K562 (cell line): ENCODE results near the gene ZNF346. TPM values are rescaled to one million over a fixed set of nuclear protein-coding genes. Genes with fewer than 3 reads are reported as not detected.

Experiments
- COPS2 ChIP-seq: fragments of 450-650 bp; conservative IDR thresholded peaks from 2 replicates; pipeline ENCODE4 v1.6.1; 2016; ENCODE audit warnings: mild to moderate bottlenecking, moderate library complexity
- EHMT2 ChIP-seq: fragments of 450-650 bp; IDR thresholded peaks from 2 replicates; pipeline ENCODE4 v1.6.1; 2018; ENCODE audit warnings: antibody characterized with exemption
- ERF ChIP-seq: fragments of 450-650 bp; formaldehyde crosslinking; IDR thresholded peaks from 2 replicates; pipeline ENCODE4 v1.4.0; 2020; ENCODE audit warnings: mild to moderate bottlenecking, mixed read lengths
- FOXA1 ChIP-seq: fragments of 450-650 bp; IDR thresholded peaks from 2 replicates; pipeline ENCODE4 v1.6.1; 2016; ENCODE audit warnings: mild to moderate bottlenecking, borderline replicate concordance
- IRF2 ChIP-seq: sonication (generic); formaldehyde crosslinking; IDR thresholded peaks from 2 replicates; pipeline ENCODE4 v1.8.1; 2022; ENCODE audit warnings: mild to moderate bottlenecking, missing genetic modification reagents
- LCOR ChIP-seq: sonication (generic); formaldehyde crosslinking; IDR thresholded peaks from 2 replicates; pipeline ENCODE4 v1.8.0; 2022; ENCODE audit warnings: mild to moderate bottlenecking, missing genetic modification reagents
- MAFK ChIP-seq: IDR thresholded peaks from 2 replicates; pipeline ENCODE4 v1.6.1; 2011; ENCODE audit warnings: low read length, improper control_type of control experiment
- MAZ ChIP-seq, 2 experiments: fragments of 450-650 bp in 1 of 2; sonication (generic) in 1 of 2; formaldehyde crosslinking; IDR thresholded peaks in 1 of 2; conservative IDR thresholded peaks in 1 of 2; 2 replicates each; pipeline versions ENCODE4 v1.4.0 to v1.5.0; 2020; ENCODE audit warnings: mild to moderate bottlenecking in 1 of 2, missing genetic modification reagents in 1 of 2
- NCOR1 ChIP-seq: fragments of 450-650 bp; IDR thresholded peaks from 2 replicates; pipeline ENCODE4 v1.6.1; 2016; ENCODE audit warnings: mild to moderate bottlenecking, moderate library complexity
- PHTF2 ChIP-seq: fragments of 250-450 bp; sonication (Bioruptor Pico); IDR thresholded peaks from 2 replicates; pipeline ENCODE4 v1.5.0; 2021; ENCODE audit warnings: mild to moderate bottlenecking
- RAD21 ChIP-seq, 2 experiments: fragments of 250-450 bp in 1 of 2; fragments of 450-650 bp in 1 of 2; sonication (Bioruptor Pico) in 1 of 2; formaldehyde crosslinking in 1 of 2; IDR thresholded peaks in 1 of 2; conservative IDR thresholded peaks in 1 of 2; 2 replicates each; pipeline versions ENCODE4 v1.4.0 to v1.8.0; 2020 to 2022; ENCODE audit warnings: mild to moderate bottlenecking in 2 of 2, moderate library complexity in 1 of 2
- SMAD3 ChIP-seq: fragments of 450-650 bp; formaldehyde crosslinking; conservative IDR thresholded peaks from 2 replicates; pipeline ENCODE4 v1.4.0; 2020; ENCODE audit warnings: mild to moderate bottlenecking
- SOX6 ChIP-seq: fragments of 450-650 bp; IDR thresholded peaks from 2 replicates; pipeline ENCODE4 v1.6.1; 2014; ENCODE audit warnings: mild to moderate bottlenecking
- TCFL5 ChIP-seq: fragments of 250-450 bp; sonication (Bioruptor Pico); conservative IDR thresholded peaks from 2 replicates; pipeline ENCODE4 v1.6.1; 2021; ENCODE audit warnings: mild to moderate bottlenecking, moderate library complexity, matching md5 sums
- ZNF445 ChIP-seq: fragments of 250-450 bp; sonication (Bioruptor Pico); IDR thresholded peaks from 2 replicates; pipeline ENCODE4 v1.4.0; 2020; ENCODE audit warnings: low read depth, mild to moderate bottlenecking, moderate library complexity
- ZZZ3 ChIP-seq: fragments of 450-650 bp; IDR thresholded peaks from 2 replicates; pipeline ENCODE4 v1.6.1; 2016; ENCODE audit warnings: antibody characterized with exemption, mild to moderate bottlenecking, moderate library complexity
- polyA plus RNA-seq, 8 experiments: library from polyadenylated mRNA; depleted of rRNA in 4 of 8; stranded (reverse) in 5 of 8; unstranded in 3 of 8; fragments of >200 nt; fragmentation: Nextera tagmentation in 2 of 8; fragmentation: Illumina TruSeq in 1 of 8; extraction: Ambion mirVana in 2 of 8; extraction: Trizol in 1 of 8; gene quantifications; 2 replicates each; pipeline versions ENCODE4 v1.2.1 to v1.2.3, GENCODE V29; 2011 to 2014; ENCODE audit warnings: inconsistent platforms in 1 of 8, missing spikeins in 1 of 8
- total RNA-seq, 7 experiments: library from RNA; depleted of rRNA in 6 of 7; stranded (reverse); fragments of >200 nt in 6 of 7; fragmentation: Illumina TruSeq in 2 of 7; extraction: Trizol in 2 of 7; gene quantifications; 2 replicates each; pipeline versions ENCODE4 v1.2.1 to v1.2.3, GENCODE V29; 2011 to 2021; ENCODE audit warnings: low replicate concordance in 1 of 7
- TF ChIP-seq, protein P1 (sequence below), 2 experiments: fragments of 450-650 bp; IDR thresholded peaks; 2 replicates each; pipeline ENCODE4 v1.6.1; 2016; ENCODE audit warnings: mild to moderate bottlenecking in 2 of 2, borderline replicate concordance in 1 of 2, low read depth in 1 of 2, moderate library complexity in 1 of 2

ZNF346 gene
- total and polyA plus RNA-seq, 9 of the 15 experiments (the other 6 are each of a cell fraction or from before 2014, with no cell fraction given) = 5.0 to 25.1 (median 20.1) TPM

DNA sequence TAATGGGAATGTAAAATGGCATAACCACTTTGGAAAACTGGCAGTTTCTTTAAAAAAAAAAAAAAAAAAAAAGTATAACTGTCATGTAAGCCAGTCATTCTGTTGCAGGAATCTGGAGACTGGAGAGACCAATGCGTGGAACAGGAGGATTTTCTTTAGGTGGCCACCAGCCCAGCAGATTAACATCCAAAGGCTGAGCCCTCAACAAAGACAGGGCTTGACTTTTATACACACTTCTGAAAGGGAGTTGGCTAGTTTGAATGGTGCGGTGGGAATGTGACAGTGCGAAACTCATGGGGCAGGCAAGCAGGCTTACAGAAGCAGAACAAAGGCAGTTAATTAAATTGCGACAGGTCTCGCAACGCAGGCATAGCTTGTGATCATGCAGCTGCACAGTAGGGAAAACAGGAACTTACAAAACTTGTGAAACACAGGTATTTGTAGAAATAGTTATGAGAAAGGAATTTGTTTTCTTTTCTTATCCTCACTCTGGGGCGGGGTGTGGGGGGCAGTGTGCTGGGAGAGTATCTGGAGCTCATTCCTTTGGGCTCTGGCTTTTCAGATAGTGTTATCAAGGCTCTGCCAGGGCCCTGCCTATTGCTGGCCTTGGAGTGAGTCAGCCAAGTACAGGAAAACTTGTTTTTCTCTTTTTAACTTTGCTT lies 27.9 kb upstream of the ZNF346 start (continued):
- TF ChIP-seq NCOR1 = peak; percentile 98
- TF ChIP-seq MAFK = no peak; the same call in 1 of the 2 replicates
- TF ChIP-seq SOX6 = peak; percentile 100
- no peak for TF ChIP-seq ZZZ3
- TF ChIP-seq MAZ (CRISPR knock-in tag; conservative IDR thresholded peaks at IDR 0.05 in 1 of 2, IDR thresholded peaks at IDR 0.05 in 1 of 2) = peak; percentile 86 to 87
- TF ChIP-seq EHMT2 = peak; percentile 80
- peak; percentile 83 for TF ChIP-seq LCOR (CRISPR knock-in tag)
- no peak for TF ChIP-seq IRF2
- TF ChIP-seq TCFL5 (CRISPR knock-in tag) = no peak
- TF ChIP-seq, protein P1, sequence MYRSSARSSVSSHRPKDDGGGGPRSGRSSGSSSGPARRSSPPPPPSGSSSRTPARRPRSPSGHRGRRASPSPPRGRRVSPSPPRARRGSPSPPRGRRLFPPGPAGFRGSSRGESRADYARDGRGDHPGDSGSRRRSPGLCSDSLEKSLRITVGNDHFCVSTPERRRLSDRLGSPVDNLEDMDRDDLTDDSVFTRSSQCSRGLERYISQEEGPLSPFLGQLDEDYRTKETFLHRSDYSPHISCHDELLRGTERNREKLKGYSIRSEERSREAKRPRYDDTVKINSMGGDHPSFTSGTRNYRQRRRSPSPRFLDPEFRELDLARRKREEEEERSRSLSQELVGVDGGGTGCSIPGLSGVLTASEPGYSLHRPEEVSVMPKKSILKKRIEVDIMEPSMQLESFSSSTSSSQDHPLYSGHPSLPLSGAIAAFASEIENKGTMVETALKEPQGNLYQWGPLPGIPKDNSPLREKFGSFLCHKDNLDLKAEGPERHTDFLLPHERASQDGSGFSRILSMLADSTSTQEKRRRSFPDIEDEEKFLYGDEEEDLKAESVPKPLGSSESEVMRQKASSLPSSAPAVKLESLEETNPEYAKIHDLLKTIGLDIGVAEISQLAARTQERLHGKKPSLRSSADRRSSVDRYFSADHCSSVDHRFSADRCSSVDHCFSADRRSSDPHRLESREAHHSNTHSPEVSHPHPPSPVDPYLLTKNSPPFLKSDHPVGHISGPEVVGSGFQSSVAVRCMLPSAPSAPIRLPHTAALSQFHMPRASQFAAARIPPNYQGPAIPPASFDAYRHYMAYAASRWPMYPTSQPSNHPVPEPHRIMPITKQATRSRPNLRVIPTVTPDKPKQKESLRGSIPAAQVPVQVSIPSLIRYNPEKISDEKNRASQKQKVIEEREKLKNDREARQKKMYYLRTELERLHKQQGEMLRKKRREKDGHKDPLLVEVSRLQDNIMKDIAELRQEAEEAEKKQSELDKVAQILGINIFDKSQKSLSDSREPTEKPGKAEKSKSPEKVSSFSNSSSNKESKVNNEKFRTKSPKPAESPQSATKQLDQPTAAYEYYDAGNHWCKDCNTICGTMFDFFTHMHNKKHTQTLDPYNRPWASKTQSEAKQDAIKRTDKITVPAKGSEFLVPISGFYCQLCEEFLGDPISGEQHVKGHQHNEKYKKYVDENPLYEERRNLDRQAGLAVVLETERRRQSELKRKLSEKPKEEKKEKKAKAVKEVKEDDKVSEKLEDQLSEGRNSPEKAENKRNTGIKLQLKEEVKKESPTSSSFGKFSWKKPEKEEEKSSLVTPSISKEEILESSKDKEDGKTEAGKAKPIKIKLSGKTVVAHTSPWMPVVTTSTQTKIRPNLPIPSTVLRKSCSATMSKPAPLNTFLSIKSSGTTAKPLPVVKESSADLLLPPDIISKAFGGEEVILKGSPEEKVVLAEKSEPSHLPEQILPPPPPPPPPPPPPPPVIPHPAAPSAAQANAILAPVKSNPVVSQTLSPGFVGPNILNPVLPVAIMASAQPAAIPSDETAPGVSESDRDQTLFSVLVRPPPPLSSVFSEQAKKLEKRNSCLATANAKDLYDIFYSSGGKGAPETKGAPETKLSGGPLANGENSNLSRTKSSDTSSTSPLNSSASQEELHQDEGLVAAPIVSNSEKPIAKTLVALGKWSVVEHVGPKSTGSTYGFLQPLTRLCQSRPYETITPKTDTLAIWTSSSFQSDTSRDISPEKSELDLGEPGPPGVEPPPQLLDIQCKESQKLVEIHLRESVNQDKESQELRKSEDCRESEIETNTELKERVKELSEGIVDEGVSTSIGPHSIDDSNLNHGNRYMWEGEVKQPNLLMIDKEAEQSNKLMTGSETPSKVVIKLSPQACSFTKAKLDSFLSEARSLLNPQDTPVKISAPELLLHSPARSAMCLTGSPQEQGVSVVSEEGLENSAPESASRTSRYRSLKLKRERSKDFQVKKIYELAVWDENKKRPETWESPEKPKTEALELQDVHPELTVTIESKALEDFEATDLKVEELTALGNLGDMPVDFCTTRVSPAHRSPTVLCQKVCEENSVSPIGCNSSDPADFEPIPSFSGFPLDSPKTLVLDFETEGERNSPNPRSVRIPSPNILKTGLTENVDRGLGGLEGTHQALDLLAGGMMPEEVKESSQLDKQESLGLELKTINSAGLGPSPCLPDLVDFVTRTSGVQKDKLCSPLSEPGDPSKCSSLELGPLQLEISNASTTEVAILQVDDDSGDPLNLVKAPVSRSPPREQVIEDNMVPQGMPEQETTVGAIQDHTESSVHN (IDR thresholded peaks at IDR 0.05; ENCODE audit: borderline replicate concordance in 1 of 2, low read depth in 1 of 2) = no peak
- no peak for TF ChIP-seq ZNF445
- TF ChIP-seq FOXA1 = no peak
- 0 out of 2 replicates have a peak, but pooled peaks have one; percentile 78 for TF ChIP-seq ERF (CRISPR knock-in tag)
- TF ChIP-seq PHTF2 (CRISPR knock-in tag) = no peak
- TF ChIP-seq RAD21 (CRISPR knock-in tag; conservative IDR thresholded peaks at IDR 0.05 in 1 of 2, IDR thresholded peaks at IDR 0.05 in 1 of 2) = peak in 1 of 2 experiments; percentile 32; a peak in 1 of 4 replicates
- no peak for TF ChIP-seq COPS2
- TF ChIP-seq SMAD3 (CRISPR knock-in tag) = peak; percentile 87
